ENCODE data around the gene DSE.
"Not testable (repeated sequence)": the region's sequence is repeated elsewhere in the genome, so short reads cannot be mapped to it uniquely, and the experiment has no call there.

DSE gene

GRCh38 chr6:116370760-116371119, at the start of gene DSE:
TSS of gene DSE (plus strand) at chr6:116370947. CDS start at chr6:116399251, 28,304 bp downstream.
- peak; percentile 42 for DNase-seq (ENCODE audit: low read depth)

- not testable (repeated sequence) for DNase-seq (ENCODE audit: low read depth)
Observed at GRCh38 chr6:116321933-116322332, 48.8 kb upstream of the DSE start.

- no peak for DNase-seq (ENCODE audit: low read depth)
Observed at GRCh38 chr6:116323863-116324262, 46.9 kb upstream of the DSE start.

GRCh38 chr6:116325634-116326132, 45.1 kb upstream of the DSE start:
- DNase-seq (ENCODE audit: low read depth): not testable (repeated sequence)

GRCh38 chr6:116326181-116326671, 44.5 kb upstream of the DSE start:
- no peak for DNase-seq (ENCODE audit: low read depth)

GRCh38 chr6:116326996-116327395, 43.8 kb upstream of the DSE start:
- no peak for DNase-seq (ENCODE audit: low read depth)

- no peak for DNase-seq (ENCODE audit: low read depth)
Observed at GRCh38 chr6:116327803-116328527, 42.8 kb upstream of the DSE start.

GRCh38 chr6:116328528-116328903, 42.2 kb upstream of the DSE start:
- DNase-seq (ENCODE audit: low read depth): no peak

GRCh38 chr6:116329156-116329555, 41.6 kb upstream of the DSE start:
- no peak for DNase-seq (ENCODE audit: low read depth)

GRCh38 chr6:116330511-116330910, 40.2 kb upstream of the DSE start:
- no peak for DNase-seq (ENCODE audit: low read depth)

GRCh38 chr6:116332096-116332495, 38.7 kb upstream of the DSE start:
- no peak for DNase-seq (ENCODE audit: low read depth)

- DNase-seq (ENCODE audit: low read depth): not testable (repeated sequence)
Observed at GRCh38 chr6:116334638-116335409, 35.9 kb upstream of the DSE start.

GRCh38 chr6:116335612-116336215, 35.0 kb upstream of the DSE start:
- no peak for DNase-seq (ENCODE audit: low read depth)

- no peak for DNase-seq (ENCODE audit: low read depth)
Observed at GRCh38 chr6:116338943-116339342, 31.8 kb upstream of the DSE start.

GRCh38 chr6:116340625-116341024, 30.1 kb upstream of the DSE start:
- not testable (repeated sequence) for DNase-seq (ENCODE audit: low read depth)

GRCh38 chr6:116349216-116349615, 21.5 kb upstream of the DSE start:
- DNase-seq (ENCODE audit: low read depth): no peak

GRCh38 chr6:116351101-116351500, 19.6 kb upstream of the DSE start:
- no peak for DNase-seq (ENCODE audit: low read depth)

GRCh38 chr6:116352515-116353471, 18.0 kb upstream of the DSE start:
- no peak for DNase-seq (ENCODE audit: low read depth)

- DNase-seq (ENCODE audit: low read depth): no peak
Observed at GRCh38 chr6:116354236-116354635, 16.5 kb upstream of the DSE start.

- no peak for DNase-seq (ENCODE audit: low read depth)
Observed at GRCh38 chr6:116355796-116356195, 15.0 kb upstream of the DSE start.

- no peak for DNase-seq (ENCODE audit: low read depth)
Observed at GRCh38 chr6:116359131-116359530, 11.6 kb upstream of the DSE start.

- DNase-seq (ENCODE audit: low read depth): no peak
Observed at GRCh38 chr6:116359835-116360234, 10.9 kb upstream of the DSE start.

Data from activated T-cell treated with anti-CD3 and anti-CD28 coated beads for 1 hour (primary cell).